Measurements from ENCODE around the gene TTC7B. TPM values are rescaled to one million over a fixed set of nuclear protein-coding genes. Genes with fewer than 3 reads are reported as not detected.

TTC7B gene
- total RNA-seq, 1 donor from 2014 or later, result 83.1 TPM

DNA sequence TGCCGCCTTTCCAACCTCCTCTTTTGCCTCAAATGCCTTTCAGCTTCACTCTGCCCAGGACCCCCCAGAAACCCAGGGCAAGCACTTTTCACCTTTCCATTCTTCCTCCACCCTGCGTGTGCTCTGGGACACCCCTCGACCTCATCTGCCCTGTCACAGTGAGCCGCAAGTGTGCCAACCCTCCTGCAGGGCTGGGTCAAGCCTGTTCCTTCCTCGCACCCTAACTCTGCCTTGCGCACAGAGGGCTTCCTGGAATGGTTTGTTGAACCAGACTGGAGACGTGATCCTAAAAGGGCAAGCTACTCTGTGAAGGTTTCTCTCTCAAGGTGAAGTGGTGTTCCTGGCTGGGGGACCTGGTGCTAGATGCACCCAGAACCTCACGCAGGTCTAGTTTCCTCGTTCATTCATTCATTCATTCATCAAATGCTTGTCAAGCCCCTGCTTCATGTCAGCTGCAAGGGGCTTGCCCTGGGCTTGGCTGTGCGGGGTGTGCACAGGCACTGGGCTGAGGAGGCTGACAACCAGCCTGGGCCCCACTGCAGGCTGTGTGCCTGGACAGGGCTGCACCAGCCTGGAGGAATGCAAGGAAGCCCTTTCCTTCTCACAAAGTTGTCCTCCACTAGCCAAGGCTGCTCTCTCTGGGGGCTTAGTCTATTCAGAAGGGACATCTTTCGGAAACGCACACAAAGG, 232.2 kb downstream of the TTC7B start:
- Mint-ChIP-seq H3K27ac (ENCODE audit: unreplicated experiment) (no peak overlapping the region), H3K27me3 (ENCODE audit: unreplicated experiment) (peaks cover 8% of the 10 kb centered on the region), H3K36me3 (ENCODE audit: unreplicated experiment) (peaks cover 5% of the 10 kb centered on the region), H3K9me3 (ENCODE audit: unreplicated experiment) (peaks cover 3% of the 10 kb centered on the region), H3K4me3 (ENCODE audit: unreplicated experiment) (no peak overlapping the region), H3K4me1 (ENCODE audit: low read depth, unreplicated experiment) (peaks cover 10% of the 10 kb centered on the region)
- TF ChIP-seq, protein P1, sequence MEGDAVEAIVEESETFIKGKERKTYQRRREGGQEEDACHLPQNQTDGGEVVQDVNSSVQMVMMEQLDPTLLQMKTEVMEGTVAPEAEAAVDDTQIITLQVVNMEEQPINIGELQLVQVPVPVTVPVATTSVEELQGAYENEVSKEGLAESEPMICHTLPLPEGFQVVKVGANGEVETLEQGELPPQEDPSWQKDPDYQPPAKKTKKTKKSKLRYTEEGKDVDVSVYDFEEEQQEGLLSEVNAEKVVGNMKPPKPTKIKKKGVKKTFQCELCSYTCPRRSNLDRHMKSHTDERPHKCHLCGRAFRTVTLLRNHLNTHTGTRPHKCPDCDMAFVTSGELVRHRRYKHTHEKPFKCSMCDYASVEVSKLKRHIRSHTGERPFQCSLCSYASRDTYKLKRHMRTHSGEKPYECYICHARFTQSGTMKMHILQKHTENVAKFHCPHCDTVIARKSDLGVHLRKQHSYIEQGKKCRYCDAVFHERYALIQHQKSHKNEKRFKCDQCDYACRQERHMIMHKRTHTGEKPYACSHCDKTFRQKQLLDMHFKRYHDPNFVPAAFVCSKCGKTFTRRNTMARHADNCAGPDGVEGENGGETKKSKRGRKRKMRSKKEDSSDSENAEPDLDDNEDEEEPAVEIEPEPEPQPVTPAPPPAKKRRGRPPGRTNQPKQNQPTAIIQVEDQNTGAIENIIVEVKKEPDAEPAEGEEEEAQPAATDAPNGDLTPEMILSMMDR (IDR thresholded peaks at IDR 0.05; ENCODE audit: partially characterized antibody, unreplicated experiment), result no peak
- no peak for DNase-seq

DNA sequence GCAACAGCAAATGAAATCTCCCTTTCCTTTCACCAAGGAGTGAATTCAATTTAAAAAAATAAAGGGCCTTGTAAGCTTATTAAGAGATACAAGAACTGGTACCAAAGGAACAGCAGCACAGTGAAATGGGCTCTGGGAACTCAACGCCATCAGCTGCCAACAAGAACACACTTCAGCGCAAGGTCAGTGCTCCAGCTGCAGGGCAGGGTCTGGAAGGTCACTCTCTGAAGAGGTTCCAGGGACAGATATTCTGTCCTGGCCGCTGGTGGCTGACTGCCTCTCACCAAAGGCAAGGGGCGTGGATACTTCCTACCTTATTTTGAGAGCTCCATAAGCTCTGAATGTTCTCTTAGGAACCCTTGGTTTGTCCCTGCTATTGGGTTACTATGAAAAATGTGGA, 232.8 kb downstream of the TTC7B start:
- Mint-ChIP-seq H3K4me1 (ENCODE audit: low read depth, unreplicated experiment) (peaks cover 10% of the 10 kb centered on the region), H3K36me3 (ENCODE audit: unreplicated experiment) (peaks cover 5% of the 10 kb centered on the region), H3K27me3 (ENCODE audit: unreplicated experiment) (peaks cover 8% of the 10 kb centered on the region), H3K9me3 (ENCODE audit: unreplicated experiment) (peaks cover 3% of the 10 kb centered on the region), H3K27ac (ENCODE audit: unreplicated experiment) (no peak overlapping the region), H3K4me3 (ENCODE audit: unreplicated experiment) (no peak overlapping the region)
- TF ChIP-seq, protein P1 (IDR thresholded peaks at IDR 0.05; ENCODE audit: partially characterized antibody, unreplicated experiment), result no peak
- DNase-seq, result no peak

DNA sequence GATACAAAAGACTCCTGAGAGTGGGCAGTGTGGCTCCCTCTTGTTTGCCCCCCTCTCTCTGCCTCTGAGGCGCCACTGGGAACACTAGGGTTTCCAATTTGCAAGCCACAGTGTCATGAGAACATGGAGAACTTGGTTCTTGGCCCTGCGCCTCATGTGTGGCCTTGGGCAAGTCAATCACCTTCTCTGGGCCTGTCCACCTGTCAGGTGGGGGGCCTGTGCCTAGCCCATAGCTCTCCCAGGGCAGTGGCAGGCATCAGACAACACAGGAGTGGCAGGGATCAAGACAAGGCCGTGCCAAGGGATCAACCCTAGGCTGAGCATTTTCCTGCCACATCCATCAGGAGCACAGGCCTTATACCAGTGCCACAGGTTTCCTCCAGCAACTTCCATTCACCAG, 234.1 kb downstream of the TTC7B start:
- Mint-ChIP-seq H3K27me3 (ENCODE audit: unreplicated experiment) (peaks cover 7% of the 10 kb centered on the region), H3K4me3 (ENCODE audit: unreplicated experiment) (no peak overlapping the region), H3K36me3 (ENCODE audit: unreplicated experiment) (peaks cover 5% of the 10 kb centered on the region), H3K27ac (ENCODE audit: unreplicated experiment) (no peak overlapping the region), H3K4me1 (ENCODE audit: low read depth, unreplicated experiment) (peaks cover 10% of the 10 kb centered on the region), H3K9me3 (ENCODE audit: unreplicated experiment) (peaks cover 3% of the 10 kb centered on the region)
- TF ChIP-seq, protein P1 (IDR thresholded peaks at IDR 0.05; ENCODE audit: partially characterized antibody, unreplicated experiment), result no peak
- DNase-seq, result no peak

DNA sequence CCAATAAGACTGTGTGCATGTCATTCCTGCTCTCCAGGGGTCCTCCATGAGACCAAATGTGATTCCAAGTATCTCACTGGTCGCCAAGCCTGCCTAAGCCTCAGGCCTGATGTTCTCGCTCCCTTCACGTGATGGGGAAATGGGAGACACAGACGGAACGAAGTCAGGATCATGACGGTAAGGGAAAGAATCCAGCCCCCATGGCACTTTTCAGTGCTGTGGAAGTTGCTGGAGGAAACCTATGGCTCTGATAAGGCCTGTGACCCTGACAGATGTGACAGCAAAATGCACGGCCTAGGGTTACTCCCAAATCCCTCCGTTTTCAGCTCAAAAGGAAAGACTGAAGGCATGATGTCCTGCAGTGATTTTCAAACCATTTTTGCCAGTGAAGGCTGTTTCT, 234.5 kb downstream of the TTC7B start:
- Mint-ChIP-seq H3K4me3 (ENCODE audit: unreplicated experiment) (no peak overlapping the region), H3K9me3 (ENCODE audit: unreplicated experiment) (peaks cover 3% of the 10 kb centered on the region), H3K36me3 (ENCODE audit: unreplicated experiment) (peaks cover 2% of the 10 kb centered on the region), H3K27ac (ENCODE audit: unreplicated experiment) (no peak overlapping the region), H3K4me1 (ENCODE audit: low read depth, unreplicated experiment) (peaks cover 12% of the 10 kb centered on the region), H3K27me3 (ENCODE audit: unreplicated experiment) (peaks cover 5% of the 10 kb centered on the region)
- DNase-seq, result no peak
- TF ChIP-seq, protein P1 (IDR thresholded peaks at IDR 0.05; ENCODE audit: partially characterized antibody, unreplicated experiment), result no peak
